GM12878 (cell line): ENCODE data around the gene MCM8.

ENCODE experiments used
- CREB1 ChIP-seq: IDR thresholded peaks from 2 replicates; pipeline ENCODE4 v1.6.1; 2012; ENCODE audit warnings: low read depth, mild to moderate bottlenecking, inconsistent platforms
- CTCF ChIP-seq, 3 experiments: IDR thresholded peaks in 2 of 3; conservative IDR thresholded peaks in 1 of 3; 2 replicates each; pipeline ENCODE4 v1.5.1; 2011; ENCODE audit warnings: low read depth in 3 of 3, low read length in 3 of 3, mild to moderate bottlenecking in 3 of 3, control low read depth in 2 of 3, moderate library complexity in 2 of 3, inconsistent platforms in 1 of 3, mixed read lengths in 1 of 3; ENCODE audit not compliant: control insufficient read depth in 2 of 3, insufficient read depth in 1 of 3; ENCODE audit errors: extremely low read depth in 1 of 3
- EP300 ChIP-seq, 2 experiments: fragments of 150-350 bp in 1 of 2; IDR thresholded peaks; 2 replicates each; pipeline ENCODE4 v1.6.1; 2011 to 2012; ENCODE audit warnings: low read depth in 2 of 2, low read length in 2 of 2, borderline replicate concordance in 1 of 2, improper control_type of control experiment in 1 of 2, inconsistent platforms in 1 of 2; ENCODE audit not compliant: control insufficient read depth in 1 of 2
- FOXK2 ChIP-seq: fragments of 450-650 bp; IDR thresholded peaks from 2 replicates; pipeline ENCODE4 v1.6.1; 2017; ENCODE audit warnings: mild to moderate bottlenecking, moderate library complexity
- HCFC1 ChIP-seq: fragments of 150-350 bp; IDR thresholded peaks from 2 replicates; pipeline ENCODE4 v1.6.1; 2014; ENCODE audit warnings: low read length
- NFXL1 ChIP-seq: fragments of 450-650 bp; IDR thresholded peaks from 2 replicates; pipeline ENCODE4 v1.6.1; 2017; ENCODE audit warnings: antibody characterized with exemption, mild to moderate bottlenecking, borderline replicate concordance
- PML ChIP-seq: IDR thresholded peaks from 2 replicates; pipeline ENCODE4 v1.6.1; 2012; ENCODE audit warnings: low read length, inconsistent platforms
- POLR2A ChIP-seq: IDR thresholded peaks from 2 replicates; pipeline ENCODE4 v1.6.1; 2011; ENCODE audit warnings: low read depth, mild to moderate bottlenecking, low read length
- RAD21 ChIP-seq: IDR thresholded peaks from 2 replicates; pipeline ENCODE4 v1.6.1; 2011; ENCODE audit warnings: mild to moderate bottlenecking, low read depth, low read length, moderate library complexity; ENCODE audit not compliant: insufficient read depth
- REST ChIP-seq: IDR thresholded peaks from 2 replicates; pipeline ENCODE4 v1.6.1; 2012; ENCODE audit warnings: mild to moderate bottlenecking, low read depth, low read length
- SIN3A ChIP-seq: IDR thresholded peaks from 2 replicates; pipeline ENCODE4 v1.6.1; 2012; ENCODE audit warnings: low read depth, low read length, improper control_type of control experiment
- USF2 ChIP-seq: IDR thresholded peaks from 2 replicates; pipeline ENCODE4 v1.6.1; 2011; ENCODE audit warnings: low read depth, low read length, improper control_type of control experiment, borderline replicate concordance
- ZBTB40 ChIP-seq: fragments of 450-650 bp; IDR thresholded peaks from 2 replicates; pipeline ENCODE4 v1.6.1; 2016; ENCODE audit warnings: mild to moderate bottlenecking, moderate library complexity, borderline replicate concordance
- ZNF274 ChIP-seq: IDR thresholded peaks from one replicate; pipeline ENCODE4 v1.8.0; 2011; ENCODE audit not compliant: insufficient read length, insufficient read depth

GRCh38 chr20:5918856-5919625 lies 31.4 kb upstream of the MCM8 start:
- TF ChIP-seq RAD21, result no peak
- TF ChIP-seq USF2, result no peak
- TF ChIP-seq NFXL1, result no peak
- TF ChIP-seq SIN3A, result no peak
- TF ChIP-seq CTCF (IDR thresholded peaks at IDR 0.05 in 2 of 3, conservative IDR thresholded peaks at IDR 0.05 in 1 of 3; ENCODE audit: control insufficient read depth in 2 of 3, extremely low read depth in 1 of 3, insufficient read depth in 1 of 3, low read depth in 3 of 3, low read length in 3 of 3), result no peak
- TF ChIP-seq HCFC1, result no peak
- no peak for TF ChIP-seq EP300 (IDR thresholded peaks at IDR 0.05; ENCODE audit: borderline replicate concordance in 1 of 2, control insufficient read depth in 1 of 2, low read depth in 2 of 2, low read length in 2 of 2)
- no peak for TF ChIP-seq REST
- TF ChIP-seq POLR2A, result no peak
- no peak for TF ChIP-seq ZNF274
- TF ChIP-seq FOXK2, result no peak
- TF ChIP-seq PML, result no peak
- no peak for TF ChIP-seq CREB1
- no peak for TF ChIP-seq ZBTB40
